ENCODE results near the gene GOSR2. TPM values are rescaled to one million over a fixed set of nuclear protein-coding genes. Genes with fewer than 3 reads are reported as not detected.

Gene GOSR2
- total and polyA plus RNA-seq, 2 of the 8 experiments (the other 6 are each of a cell fraction or from before 2014, with no cell fraction given) = 28.2 to 36.2 TPM

- Histone ChIP-seq H3K9me3 (ENCODE audit: insufficient read depth in 2 of 2, low read depth in 1 of 2, low read length in 1 of 2) (no peaks in the 10 kb centered on the region), H4K20me1 (replicated peaks in 1 of 2; ENCODE audit: control insufficient read depth in 1 of 2, insufficient read depth in 2 of 2, low read length in 2 of 2) (no peaks in the 10 kb centered on the region), H2AFZ (ENCODE audit: low read length) (no peak overlapping the region), H3K4me3 (ENCODE audit: extremely low read depth in 1 of 4, insufficient read depth in 2 of 4, low read depth in 3 of 4, low read length in 4 of 4) (no peak overlapping the region), H3K4me2 (ENCODE audit: insufficient read depth in 1 of 2, low read depth in 2 of 2, low read length in 2 of 2) (no peak overlapping the region), H3K27ac (ENCODE audit: low read depth, low read length) (no peak overlapping the region), H2AK5ac (ENCODE audit: low read depth, low read length) (no peak overlapping the region), H4K5ac (ENCODE audit: insufficient read length, low read depth, low read length) (no peak overlapping the region), H2BK12ac (ENCODE audit: low read depth, low read length) (no peak overlapping the region), H2BK20ac (ENCODE audit: low read length) (no peak overlapping the region), H4K91ac (replicated peaks; ENCODE audit: insufficient read length, low read length) (no peak overlapping the region), H3K4ac (replicated peaks; ENCODE audit: insufficient read length, low read depth, low read length) (no peak overlapping the region), H2BK120ac (replicated peaks; ENCODE audit: low read depth, low read length) (no peak overlapping the region), H3K79me1 (ENCODE audit: low read depth, low read length) (no peaks in the 10 kb centered on the region), H3K27me3 (replicated peaks in 1 of 4; ENCODE audit: control insufficient read depth in 3 of 4, extremely low read depth in 1 of 4, insufficient read depth in 3 of 4, low read length in 3 of 4) (peaks cover 0 to 3% (median 0%) of the 10 kb centered on the region in 4 experiments; a peak in 1 of 7 replicates), H3K23me2 (ENCODE audit: low read depth, low read length) (no peaks in the 10 kb centered on the region), H3K9ac (replicated peaks in 1 of 4; ENCODE audit: extremely low read depth in 1 of 4, low read depth in 3 of 4, low read length in 3 of 4) (no peak overlapping the region), H3K56ac (replicated peaks; ENCODE audit: insufficient read length, low read depth, low read length) (no peak overlapping the region), H3K14ac (ENCODE audit: insufficient read length) (no peak overlapping the region), H3K18ac (ENCODE audit: extremely low read depth, low read length) (no peak overlapping the region), H3K23ac (ENCODE audit: insufficient read length) (no peak overlapping the region), H4K8ac (ENCODE audit: extremely low read depth, insufficient read depth, low read length) (no peak overlapping the region), H2BK15ac (ENCODE audit: low read length) (no peak overlapping the region; the same call in 1 of the 2 replicates), H3K4me1 (replicated peaks in 1 of 4; ENCODE audit: control insufficient read depth in 3 of 4, insufficient read depth in 4 of 4, low read length in 3 of 4) (peaks cover 0 to 2% (median 0%) of the 10 kb centered on the region in 4 experiments; a peak in 1 of 7 replicates), H3K36me3 (ENCODE audit: control insufficient read depth in 2 of 4, insufficient read depth in 4 of 4, low read length in 3 of 4) (no peaks in the 10 kb centered on the region), H3K79me2 (ENCODE audit: control insufficient read depth in 1 of 2, insufficient read depth in 2 of 2, low read length in 2 of 2) (no peaks in the 10 kb centered on the region), H2BK5ac (ENCODE audit: low read depth, low read length) (no peak overlapping the region)
- ChIA-PET POLR2A (ENCODE audit: partially characterized antibody) (interaction anchor here (0.7 to 1.0 kb wide), 3 partner anchors 44 to 918 kb away, joined by 3 read pairs; no protein-coding TSS in a partner anchor), CTCF (ENCODE audit: partially characterized antibody) (interaction anchor here (1.6 to 1.7 kb wide), 2 partner anchors 14 to 27 kb away, joined by 4 to 8 read pairs; no protein-coding TSS in a partner anchor)
- no peak for FAIRE-seq
- 89% methylated on average over 7 of the region's 7 CpGs; no CpG with 5 or more reads in 1 of the 2 experiments for WGBS, 2 experiments (ENCODE audit: extremely low coverage in 1 of 2, insufficient coverage in 1 of 2, insufficient read length in 1 of 2, insufficient replicate concordance in 2 of 2, low coverage in 1 of 2, low lambda C conversion rate in 2 of 2, missing lambda C conversion rate in 1 of 2)
- DNase-seq (ENCODE audit: low read depth in 1 of 2, low spot score in 2 of 2) = no peak
- TF ChIP-seq NANOG (IDR thresholded peaks at IDR 0.05; ENCODE audit: insufficient read depth, low read depth, low read length, poor library complexity, severe bottlenecking) = no peak
- TF ChIP-seq GABPA (IDR thresholded peaks at IDR 0.05; ENCODE audit: borderline replicate concordance, insufficient read depth, low read length) = no peak
- no peak for TF ChIP-seq KDM1A (IDR thresholded peaks at IDR 0.05; ENCODE audit: borderline replicate concordance, low read length)
- TF ChIP-seq SP1 (IDR thresholded peaks at IDR 0.05; ENCODE audit: low read depth, low read length) = no peak
- TF ChIP-seq CBX5 (IDR thresholded peaks at IDR 0.05; ENCODE audit: low read depth, low read length) = no peak
- TF ChIP-seq, protein P1, sequence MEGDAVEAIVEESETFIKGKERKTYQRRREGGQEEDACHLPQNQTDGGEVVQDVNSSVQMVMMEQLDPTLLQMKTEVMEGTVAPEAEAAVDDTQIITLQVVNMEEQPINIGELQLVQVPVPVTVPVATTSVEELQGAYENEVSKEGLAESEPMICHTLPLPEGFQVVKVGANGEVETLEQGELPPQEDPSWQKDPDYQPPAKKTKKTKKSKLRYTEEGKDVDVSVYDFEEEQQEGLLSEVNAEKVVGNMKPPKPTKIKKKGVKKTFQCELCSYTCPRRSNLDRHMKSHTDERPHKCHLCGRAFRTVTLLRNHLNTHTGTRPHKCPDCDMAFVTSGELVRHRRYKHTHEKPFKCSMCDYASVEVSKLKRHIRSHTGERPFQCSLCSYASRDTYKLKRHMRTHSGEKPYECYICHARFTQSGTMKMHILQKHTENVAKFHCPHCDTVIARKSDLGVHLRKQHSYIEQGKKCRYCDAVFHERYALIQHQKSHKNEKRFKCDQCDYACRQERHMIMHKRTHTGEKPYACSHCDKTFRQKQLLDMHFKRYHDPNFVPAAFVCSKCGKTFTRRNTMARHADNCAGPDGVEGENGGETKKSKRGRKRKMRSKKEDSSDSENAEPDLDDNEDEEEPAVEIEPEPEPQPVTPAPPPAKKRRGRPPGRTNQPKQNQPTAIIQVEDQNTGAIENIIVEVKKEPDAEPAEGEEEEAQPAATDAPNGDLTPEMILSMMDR (IDR thresholded peaks at IDR 0.05; ENCODE audit: control extremely low read depth in 1 of 3, insufficient read depth in 1 of 3, low read depth in 1 of 3, low read length in 3 of 3) = no peak
- no peak for TF ChIP-seq NRF1 (IDR thresholded peaks at IDR 0.05; ENCODE audit: low read depth, low read length)
- TF ChIP-seq SP2 (IDR thresholded peaks at IDR 0.05; ENCODE audit: low read length) = no peak
- TF ChIP-seq POLR2AphosphoS5 (IDR thresholded peaks at IDR 0.05; ENCODE audit: low read depth, low read length) = no peak
- no peak for TF ChIP-seq BCL11A (IDR thresholded peaks at IDR 0.05; ENCODE audit: low read depth in 2 of 2, low read length in 2 of 2)
- TF ChIP-seq FOSL1 (IDR thresholded peaks at IDR 0.05; ENCODE audit: insufficient read depth, low read depth, low read length) = no peak
- TF ChIP-seq RFX5 (IDR thresholded peaks at IDR 0.05; ENCODE audit: borderline replicate concordance, low read depth, low read length) = no peak
Observed at GRCh38 chr17:46986366-46986765, 63.4 kb downstream of the GOSR2 start.
